GM10266 (cell line): Measurements from ENCODE around the gene SHISA6.

Experiments used
- DNase-seq: peaks from one replicate; pipeline ENCODE4 v3.0.0; 2012; ENCODE audit errors: extremely low spot score
- TF ChIP-seq, protein P1 (sequence below): IDR thresholded peaks from 2 replicates; pipeline ENCODE4 v1.5.1; 2012; ENCODE audit warnings: mild to moderate bottlenecking, low read depth; ENCODE audit not compliant: control insufficient read depth, insufficient read depth; ENCODE audit errors: missing control alignments

The SHISA6 gene

DNA sequence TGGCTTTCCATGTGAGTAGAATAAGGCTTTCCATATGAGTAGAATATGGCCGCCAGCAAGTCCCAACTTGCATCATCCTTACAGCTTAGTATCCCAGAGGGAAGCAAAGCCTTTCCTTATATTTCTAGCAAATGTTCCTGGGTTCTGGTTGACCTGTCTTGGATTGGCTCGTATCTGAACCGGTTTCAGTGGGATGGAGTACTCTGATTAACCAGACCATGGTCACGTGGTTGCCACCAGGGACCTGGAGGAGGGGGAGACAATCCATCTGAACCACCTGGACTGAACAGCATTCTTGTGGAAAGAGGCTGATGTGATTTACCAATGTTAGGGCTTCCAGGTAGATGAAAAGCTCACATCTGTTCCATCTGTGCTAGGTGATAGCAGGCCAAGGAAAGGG, 89.0 kb downstream of the SHISA6 start:
- DNase-seq: no peak
- TF ChIP-seq, protein P1, sequence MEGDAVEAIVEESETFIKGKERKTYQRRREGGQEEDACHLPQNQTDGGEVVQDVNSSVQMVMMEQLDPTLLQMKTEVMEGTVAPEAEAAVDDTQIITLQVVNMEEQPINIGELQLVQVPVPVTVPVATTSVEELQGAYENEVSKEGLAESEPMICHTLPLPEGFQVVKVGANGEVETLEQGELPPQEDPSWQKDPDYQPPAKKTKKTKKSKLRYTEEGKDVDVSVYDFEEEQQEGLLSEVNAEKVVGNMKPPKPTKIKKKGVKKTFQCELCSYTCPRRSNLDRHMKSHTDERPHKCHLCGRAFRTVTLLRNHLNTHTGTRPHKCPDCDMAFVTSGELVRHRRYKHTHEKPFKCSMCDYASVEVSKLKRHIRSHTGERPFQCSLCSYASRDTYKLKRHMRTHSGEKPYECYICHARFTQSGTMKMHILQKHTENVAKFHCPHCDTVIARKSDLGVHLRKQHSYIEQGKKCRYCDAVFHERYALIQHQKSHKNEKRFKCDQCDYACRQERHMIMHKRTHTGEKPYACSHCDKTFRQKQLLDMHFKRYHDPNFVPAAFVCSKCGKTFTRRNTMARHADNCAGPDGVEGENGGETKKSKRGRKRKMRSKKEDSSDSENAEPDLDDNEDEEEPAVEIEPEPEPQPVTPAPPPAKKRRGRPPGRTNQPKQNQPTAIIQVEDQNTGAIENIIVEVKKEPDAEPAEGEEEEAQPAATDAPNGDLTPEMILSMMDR: no peak

DNA sequence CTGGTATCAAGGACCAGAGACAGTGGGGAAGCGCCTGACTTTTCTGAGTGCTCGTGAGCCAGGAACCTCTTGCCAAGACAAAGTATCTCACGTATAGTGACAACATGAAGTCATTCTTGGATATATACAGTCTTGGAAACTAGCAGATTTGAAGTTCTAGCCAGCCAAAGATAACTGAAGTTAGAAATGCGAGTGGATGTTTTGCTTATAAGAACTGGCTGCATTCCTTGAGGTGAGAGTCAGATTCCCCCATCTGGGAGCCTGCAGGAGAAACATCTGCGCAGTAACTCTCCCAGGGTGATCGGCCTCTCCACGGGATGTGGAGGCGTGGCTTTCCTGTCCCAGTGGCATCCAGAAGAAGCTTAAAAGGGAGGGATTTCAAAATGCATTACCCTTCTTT, 89.8 kb downstream of the SHISA6 start:
- TF ChIP-seq, protein P1: no peak
- no peak for DNase-seq

DNA sequence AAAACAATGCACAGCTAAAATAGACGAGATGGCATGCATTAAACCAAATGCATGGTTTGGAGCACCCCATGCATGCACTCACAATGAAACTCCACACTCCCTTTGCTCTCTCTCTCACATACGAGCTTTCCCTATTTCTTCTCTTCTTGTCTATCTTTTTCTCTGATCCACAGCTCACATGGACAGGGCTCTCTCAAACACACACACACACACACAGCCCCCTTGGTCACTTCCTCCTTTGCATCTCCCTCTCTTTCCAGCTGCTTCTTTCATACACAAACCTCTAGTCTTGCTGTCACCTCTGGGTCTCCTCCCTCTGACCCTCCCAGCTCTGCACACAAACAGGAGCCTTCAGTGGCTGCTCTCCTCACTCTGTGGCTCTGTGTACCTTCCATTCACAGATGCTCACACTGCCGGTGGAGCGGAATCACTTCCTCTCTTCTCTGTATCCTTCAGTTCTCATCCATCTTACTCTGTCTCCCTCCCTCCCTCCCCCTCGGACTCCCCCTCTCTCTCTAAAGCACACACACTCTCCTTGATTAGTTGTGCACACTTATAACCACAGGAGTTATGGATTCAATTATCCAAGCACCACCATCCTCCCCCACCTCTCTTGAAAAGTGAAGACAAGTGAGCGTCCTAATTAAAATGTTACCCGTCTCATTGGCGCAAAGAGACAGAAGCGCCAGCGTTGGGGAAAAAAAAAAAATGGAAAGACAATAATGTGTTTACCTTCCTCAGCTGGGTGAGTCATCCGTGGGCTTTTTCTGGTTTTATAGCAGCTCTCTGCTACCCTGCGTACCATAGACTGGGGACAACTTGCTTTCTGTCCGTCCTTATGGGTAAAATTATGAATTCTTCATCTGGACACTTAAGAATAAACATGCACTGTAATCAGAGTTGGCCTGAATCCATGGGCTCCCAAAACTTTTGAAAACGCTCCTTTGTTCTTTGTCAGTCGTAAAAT, 90.8 kb downstream of the SHISA6 start:
- DNase-seq: no peak
- TF ChIP-seq, protein P1: no peak

DNA sequence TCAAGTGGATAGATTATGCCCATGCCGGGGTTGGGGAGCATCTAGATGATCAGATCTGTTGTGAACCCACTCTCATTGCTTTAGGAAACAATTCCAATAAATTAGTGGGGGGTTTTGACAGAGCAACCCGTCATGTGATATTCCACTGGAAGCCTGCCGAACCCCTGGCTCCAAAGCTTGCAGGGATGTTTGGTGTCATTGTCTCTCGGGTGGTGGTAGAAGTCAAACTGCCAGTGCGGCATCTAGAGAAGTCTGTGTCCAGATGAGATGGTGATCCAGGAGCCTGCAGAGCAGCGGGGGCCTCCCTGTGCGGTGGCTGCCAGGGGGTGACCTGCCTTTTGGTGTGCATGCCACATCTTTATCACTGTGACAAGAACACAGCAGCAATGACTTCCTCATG, 91.7 kb downstream of the SHISA6 start:
- TF ChIP-seq, protein P1: no peak
- no peak for DNase-seq

DNA sequence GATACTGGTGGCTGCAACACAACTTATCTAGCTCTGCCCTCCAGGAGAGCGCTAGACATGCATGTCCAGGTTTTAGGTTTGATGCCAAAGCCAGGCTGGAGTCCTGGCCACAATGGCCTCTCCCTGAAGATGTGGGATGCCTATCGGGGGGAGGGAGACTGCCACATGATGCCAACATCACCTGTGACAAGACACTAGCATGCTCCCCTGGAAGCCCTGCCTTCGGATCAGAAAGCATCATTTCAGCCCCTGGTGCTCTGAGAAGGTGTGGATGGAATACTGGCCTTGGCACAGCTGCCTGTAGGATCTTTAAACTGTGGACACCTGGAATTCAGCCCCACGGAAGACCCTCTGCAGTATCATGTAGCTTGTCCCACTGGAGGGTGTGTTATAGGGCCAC, 93.5 kb downstream of the SHISA6 start:
- TF ChIP-seq, protein P1: no peak
- no peak for DNase-seq

DNA sequence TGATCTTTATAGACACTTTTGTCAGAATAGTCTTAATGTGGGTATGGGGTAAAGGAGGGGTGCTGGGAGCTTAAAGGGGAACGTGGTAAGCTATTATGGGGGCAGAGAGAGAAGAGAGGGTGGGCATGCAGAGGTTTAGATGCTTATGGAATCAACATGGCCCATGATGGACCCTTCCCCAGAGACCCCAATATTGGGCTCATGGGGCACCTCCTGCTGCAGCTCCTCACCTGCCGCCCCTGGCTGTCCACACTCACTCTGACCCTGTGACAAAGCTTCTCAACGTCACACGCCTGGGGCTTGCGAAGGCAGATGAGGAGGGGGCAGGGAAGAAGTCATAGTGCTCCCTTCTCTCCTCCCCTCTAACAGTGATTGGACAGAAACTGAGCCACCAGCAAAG, 95.3 kb downstream of the SHISA6 start:
- TF ChIP-seq, protein P1: no peak
- DNase-seq: no peak

DNA sequence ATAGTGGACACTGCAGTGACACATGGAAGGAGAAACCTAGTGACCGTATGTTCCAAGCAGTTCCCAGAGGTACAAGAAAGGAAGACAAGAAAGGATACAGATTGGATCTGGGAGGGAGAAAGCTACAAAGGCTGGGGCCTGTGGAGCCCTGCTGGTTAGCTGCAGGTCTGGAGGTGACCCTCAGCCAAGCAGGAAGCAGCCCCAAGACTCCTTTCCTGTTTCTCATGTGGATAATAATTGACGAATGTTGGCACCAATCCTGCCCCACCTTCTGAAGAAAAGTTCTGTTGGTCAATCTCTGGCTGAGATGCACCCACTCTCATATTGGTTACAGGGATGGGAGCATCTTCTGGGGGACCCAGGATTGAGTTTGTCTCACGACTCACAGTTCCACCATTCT, 99.8 kb downstream of the SHISA6 start:
- TF ChIP-seq, protein P1: no peak
- DNase-seq: no peak
